ENCODE results near the gene ANAPC2.

GRCh38 chr9:137180491-137180890 is 7.9 kb downstream of the ANAPC2 start:
- no peak for TF ChIP-seq POLR2A (IDR thresholded peaks at IDR 0.05)
- TF ChIP-seq CTCF (IDR thresholded peaks at IDR 0.05) = no peak

All from ovary (tissue), 3 donors.